CD14-positive monocyte (primary cell): ENCODE results near the gene TMEM218. TPM values are rescaled to one million over a fixed set of nuclear protein-coding genes. Genes with fewer than 3 reads are reported as not detected.

Experiments
- DNase-seq, 3 donors: peaks; one replicate each; pipeline ENCODE4 v3.0.0-alpha.2; 2011 to 2022
- H2AFZ ChIP-seq: 2 replicates; pipeline ENCODE4 v1.6.0; 2012; ENCODE audit warnings: mild to moderate bottlenecking, low read depth, low read length, inconsistent platforms; ENCODE audit not compliant: insufficient read depth, poor library complexity, severe bottlenecking
- H3K27ac ChIP-seq, 2 donors: 1 replicate in 1 of 2; 2 replicates in 1 of 2; pipeline ENCODE4 v1.5.1; 2012 to 2013; ENCODE audit warnings: low read length in 2 of 2, control low read depth in 1 of 2, inconsistent platforms in 1 of 2, low read depth in 1 of 2, mild to moderate bottlenecking in 1 of 2
- H3K27me3 ChIP-seq, 2 donors: one replicate each; pipeline versions ENCODE4 v1.6.0 to v1.6.1; 2011 to 2013; ENCODE audit warnings: low read length in 2 of 2; ENCODE audit not compliant: control insufficient read depth in 2 of 2, insufficient read depth in 2 of 2
- H3K36me3 ChIP-seq, 2 donors: replicated peaks in 1 of 2; 1 replicate in 1 of 2; 2 replicates in 1 of 2; pipeline versions ENCODE4 v1.5.1 to v1.6.1; 2012 to 2013; ENCODE audit warnings: low read length in 2 of 2, control low read depth in 1 of 2, inconsistent platforms in 1 of 2, mild to moderate bottlenecking in 1 of 2; ENCODE audit not compliant: insufficient read depth in 2 of 2, control insufficient read depth in 1 of 2
- H3K4me1 ChIP-seq, 2 donors: 1 replicate in 1 of 2; 2 replicates in 1 of 2; pipeline versions ENCODE4 v1.5.1 to v1.6.1; 2012 to 2013; ENCODE audit warnings: low read length in 2 of 2, control low read depth in 1 of 2, inconsistent platforms in 1 of 2, mild to moderate bottlenecking in 1 of 2, moderate library complexity in 1 of 2; ENCODE audit not compliant: insufficient read depth in 2 of 2, control insufficient read depth in 1 of 2
- H3K4me2 ChIP-seq: replicated peaks from 2 replicates; pipeline ENCODE3; 2012; ENCODE audit warnings: low read length, moderate library complexity, mild to moderate bottlenecking; ENCODE audit not compliant: poor library complexity, severe bottlenecking; ENCODE audit errors: extremely low read depth
- H3K4me3 ChIP-seq, 3 experiments: fragments of 200-600 bp in 1 of 3; sonication (generic) in 1 of 3; replicated peaks in 1 of 3; 1 replicate in 2 of 3; 2 replicates in 1 of 3; pipeline ENCODE4 v1.5.1; 2011 to 2013; ENCODE audit warnings: low read length in 3 of 3, mild to moderate bottlenecking in 3 of 3, control low read depth in 2 of 3, low read depth in 2 of 3, inconsistent platforms in 1 of 3, moderate library complexity in 1 of 3
- H3K79me2 ChIP-seq: 2 replicates; pipeline ENCODE4 v1.6.0; 2012; ENCODE audit warnings: mild to moderate bottlenecking, control low read depth, inconsistent platforms, low read length, moderate library complexity; ENCODE audit not compliant: insufficient read depth
- H3K9ac ChIP-seq: 2 replicates; pipeline ENCODE4 v1.6.0; 2017; ENCODE audit warnings: low read length, mild to moderate bottlenecking; ENCODE audit not compliant: insufficient read depth, poor library complexity, severe bottlenecking
- H3K9me3 ChIP-seq, 2 donors: replicated peaks in 1 of 2; 1 replicate in 1 of 2; 2 replicates in 1 of 2; pipeline versions ENCODE4 v1.5.1 to v1.6.1; 2012 to 2013; ENCODE audit warnings: low read length in 2 of 2, control low read depth in 1 of 2; ENCODE audit not compliant: control insufficient read depth in 1 of 2, insufficient read depth in 1 of 2
- H4K20me1 ChIP-seq: 2 replicates; pipeline ENCODE4 v1.6.0; 2012; ENCODE audit warnings: mild to moderate bottlenecking, low read length, control low read depth, moderate library complexity; ENCODE audit not compliant: insufficient read depth
- H3K27ac Mint-ChIP-seq, 7 donors: one replicate each; pipeline ENCODE4 v1.8.0; 2020; ENCODE audit warnings: mild to moderate bottlenecking in 7 of 7, mixed read lengths in 7 of 7, moderate library complexity in 6 of 7, inconsistent platforms in 2 of 7
- H3K27me3 Mint-ChIP-seq, 3 donors: one replicate each; pipeline ENCODE4 v1.8.0; 2021 to 2022; ENCODE audit warnings: low read depth in 3 of 3, mild to moderate bottlenecking in 3 of 3, mixed read lengths in 3 of 3, moderate library complexity in 3 of 3, inconsistent platforms in 1 of 3
- H3K36me3 Mint-ChIP-seq, 2 donors: one replicate each; pipeline ENCODE4 v1.8.0; 2020; ENCODE audit warnings: mixed read lengths in 2 of 2, inconsistent platforms in 1 of 2, mild to moderate bottlenecking in 1 of 2
- H3K4me1 Mint-ChIP-seq: one replicate; pipeline ENCODE4 v1.8.0; 2020; ENCODE audit warnings: mild to moderate bottlenecking, mixed read lengths
- H3K4me3 Mint-ChIP-seq, 2 donors: one replicate each; pipeline ENCODE4 v1.8.0; 2020; ENCODE audit warnings: mild to moderate bottlenecking in 2 of 2, mixed read lengths in 2 of 2, moderate library complexity in 1 of 2
- H3K9me3 Mint-ChIP-seq, 7 donors: one replicate each; pipeline ENCODE4 v1.8.0; 2020 to 2022; ENCODE audit warnings: mixed read lengths in 7 of 7, mild to moderate bottlenecking in 6 of 7, moderate library complexity in 6 of 7, inconsistent platforms in 2 of 7
- WGBS: methylation state at CpG from one replicate; pipeline ENCODE4 v1.1.5; 2013; ENCODE audit warnings: missing lambda C conversion rate; ENCODE audit not compliant: insufficient coverage; 5-methylcytosine and 5-hydroxymethylcytosine counted together
- intact Hi-C, 2 donors: fragments of 100-400 bp; cut with micrococcal nuclease; formaldehyde crosslinking; loops; one replicate each; pipeline versions ENCODE4 v1.15.0 to v1.15.1; 2023
- polyA plus RNA-seq, 3 donors: library from polyadenylated mRNA; depleted of rRNA in 1 of 3; unstranded in 2 of 3; stranded (reverse) in 1 of 3; fragments of 300-500 nt in 2 of 3; fragments of >200 nt in 1 of 3; fragmentation: Illumina TruSeq in 2 of 3; gene quantifications; 1 replicate in 2 of 3; 2 replicates in 1 of 3; pipeline ENCODE4 v1.2.3, GENCODE V29; 2012 to 2021
- TF ChIP-seq, protein P1 (sequence below): fragments of 200-600 bp; IDR thresholded peaks from one replicate; pipeline ENCODE4 v1.8.0; 2022; ENCODE audit warnings: antibody characterized with exemption, mild to moderate bottlenecking

Gene TMEM218
- polyA plus RNA-seq, 3 donors = 40.3 to 57.7 (median 55.7) TPM

- Histone ChIP-seq H3K79me2 (no peaks in the 10 kb centered on the region), H3K27ac (no peak overlapping the region), H3K4me3 (no peak overlapping the region), H2AFZ (no peak overlapping the region), H3K36me3 (no peaks in the 10 kb centered on the region), H3K9me3 (peaks cover 0 to 6% of the 10 kb centered on the region in 2 donors), H4K20me1 (no peaks in the 10 kb centered on the region), H3K4me2 (no peak overlapping the region), H3K27me3 (peaks cover 6 to 18% of the 10 kb centered on the region in 2 donors), H3K4me1 (no peaks in the 10 kb centered on the region), H3K9ac (no peak overlapping the region)
- H3K36me3 Mint-ChIP-seq = no peaks in the 10 kb centered on the region
- no peak for DNase-seq
- TF ChIP-seq, protein P1, sequence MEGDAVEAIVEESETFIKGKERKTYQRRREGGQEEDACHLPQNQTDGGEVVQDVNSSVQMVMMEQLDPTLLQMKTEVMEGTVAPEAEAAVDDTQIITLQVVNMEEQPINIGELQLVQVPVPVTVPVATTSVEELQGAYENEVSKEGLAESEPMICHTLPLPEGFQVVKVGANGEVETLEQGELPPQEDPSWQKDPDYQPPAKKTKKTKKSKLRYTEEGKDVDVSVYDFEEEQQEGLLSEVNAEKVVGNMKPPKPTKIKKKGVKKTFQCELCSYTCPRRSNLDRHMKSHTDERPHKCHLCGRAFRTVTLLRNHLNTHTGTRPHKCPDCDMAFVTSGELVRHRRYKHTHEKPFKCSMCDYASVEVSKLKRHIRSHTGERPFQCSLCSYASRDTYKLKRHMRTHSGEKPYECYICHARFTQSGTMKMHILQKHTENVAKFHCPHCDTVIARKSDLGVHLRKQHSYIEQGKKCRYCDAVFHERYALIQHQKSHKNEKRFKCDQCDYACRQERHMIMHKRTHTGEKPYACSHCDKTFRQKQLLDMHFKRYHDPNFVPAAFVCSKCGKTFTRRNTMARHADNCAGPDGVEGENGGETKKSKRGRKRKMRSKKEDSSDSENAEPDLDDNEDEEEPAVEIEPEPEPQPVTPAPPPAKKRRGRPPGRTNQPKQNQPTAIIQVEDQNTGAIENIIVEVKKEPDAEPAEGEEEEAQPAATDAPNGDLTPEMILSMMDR = no peak
- peaks cover 26 to 39% (median 27%) of the 10 kb centered on the region in 3 donors for H3K27me3 Mint-ChIP-seq
- no peak overlapping the region for H3K27ac Mint-ChIP-seq
- intact Hi-C loops = no loop called here
- 100% methylated on average over 1 of the region's 6 CpGs for WGBS
- H3K4me3 Mint-ChIP-seq = no peak overlapping the region
- H3K4me1 Mint-ChIP-seq = no peaks in the 10 kb centered on the region
- H3K9me3 Mint-ChIP-seq = peaks cover 0 to 10% (median 4%) of the 10 kb centered on the region in 7 donors
Observed at GRCh38 chr11:125157118-125157733, 45.8 kb upstream of the TMEM218 start.

- H3K36me3 ChIP-seq = no peaks in the 10 kb centered on the region
- peaks cover 0 to 12% of the 10 kb centered on the region in 2 donors for H3K27me3 ChIP-seq
- intact Hi-C loops = no loop called here
- no peak overlapping the region for H3K4me3 ChIP-seq
- WGBS = 85% methylated on average over 4 of the region's 8 CpGs
- no peak overlapping the region for H3K27ac ChIP-seq
- no peak overlapping the region for H3K4me3 Mint-ChIP-seq
- peaks cover 0 to 10% (median 3%) of the 10 kb centered on the region in 7 donors for H3K9me3 Mint-ChIP-seq
- H3K4me1 Mint-ChIP-seq = no peaks in the 10 kb centered on the region
- TF ChIP-seq, protein P1 = no peak
- no peak overlapping the region for H3K9ac ChIP-seq
- H3K4me2 ChIP-seq = no peak overlapping the region
- H3K9me3 ChIP-seq = peaks cover 0 to 6% of the 10 kb centered on the region in 2 donors
- peaks cover 27 to 35% (median 28%) of the 10 kb centered on the region in 3 donors for H3K27me3 Mint-ChIP-seq
- no peak for DNase-seq
- no peaks in the 10 kb centered on the region for H3K4me1 ChIP-seq
- H3K36me3 Mint-ChIP-seq = no peaks in the 10 kb centered on the region
- H2AFZ ChIP-seq = no peak overlapping the region
- H3K27ac Mint-ChIP-seq = no peak overlapping the region
- H3K79me2 ChIP-seq = no peaks in the 10 kb centered on the region
- H4K20me1 ChIP-seq = no peaks in the 10 kb centered on the region
Observed at GRCh38 chr11:125156346-125157117, 45.1 kb upstream of the TMEM218 start.
